Suprapubic skin (tissue), 4 donors: ENCODE measurements around the gene NFIC. TPM values are rescaled to one million over a fixed set of nuclear protein-coding genes. Genes with fewer than 3 reads are reported as not detected.
A peak's percentile ranks its signal among the peaks of the same experiment; 100 is the strongest.
"Not testable (repeated sequence)": the region's sequence is repeated elsewhere in the genome, so short reads cannot be mapped to it uniquely, and the experiment has no call there.

ENCODE experiments used
- DNase-seq, 2 donors: peaks; one replicate each; pipeline ENCODE4 v3.0.0-alpha.2; 2019; ENCODE audit warnings: low spot score in 2 of 2
- H3K27ac ChIP-seq: fragments of 200-600 bp; sonication (generic); one replicate; pipeline ENCODE4 v1.5.1; 2019
- H3K27me3 ChIP-seq: fragments of 200-600 bp; sonication (generic); one replicate; pipeline ENCODE4 v1.5.1; 2019
- H3K36me3 ChIP-seq: fragments of 200-600 bp; sonication (generic); one replicate; pipeline ENCODE4 v1.5.1; 2019
- H3K4me1 ChIP-seq: fragments of 200-600 bp; sonication (generic); one replicate; pipeline ENCODE4 v1.5.1; 2019
- H3K4me3 ChIP-seq: fragments of 200-600 bp; sonication (generic); one replicate; pipeline ENCODE4 v1.5.1; 2019; ENCODE audit warnings: mild to moderate bottlenecking
- H3K9me3 ChIP-seq: fragments of 200-600 bp; sonication (generic); one replicate; pipeline ENCODE4 v1.5.1; 2019
- CTCF ChIP-seq, 2 donors: fragments of 200-600 bp in 1 of 2; fragments of 450-650 bp in 1 of 2; sonication (generic) in 1 of 2; IDR thresholded peaks; one replicate each; pipeline ENCODE4 v1.5.1; 2016 to 2019; ENCODE audit warnings: antibody characterized with exemption in 2 of 2, mild to moderate bottlenecking in 1 of 2, moderate library complexity in 1 of 2
- EP300 ChIP-seq: sonication (generic); formaldehyde crosslinking; IDR thresholded peaks from one replicate; pipeline ENCODE4 v1.6.1; 2017; ENCODE audit warnings: antibody characterized with exemption
- POLR2A ChIP-seq, 2 donors: fragments of 450-650 bp; IDR thresholded peaks; one replicate each; pipeline ENCODE4 v1.6.1; 2017; ENCODE audit warnings: antibody characterized with exemption in 2 of 2, mild to moderate bottlenecking in 2 of 2, moderate library complexity in 2 of 2
- POLR2AphosphoS5 ChIP-seq, 3 donors: sonication (generic); formaldehyde crosslinking; IDR thresholded peaks; one replicate each; pipeline ENCODE4 v1.6.1; 2017; ENCODE audit warnings: antibody characterized with exemption in 3 of 3
- WGBS: methylation state at CpG from one replicate; pipeline ENCODE4 v1.1.5; 2018; 5-methylcytosine and 5-hydroxymethylcytosine counted together
- total RNA-seq, 4 donors: library from RNA; depleted of rRNA; stranded (reverse); fragments of >200 nt; gene quantifications; one replicate each; pipeline ENCODE4 v1.1.0, GENCODE V29; 2016

Gene NFIC
- total RNA-seq, 4 donors from 2014 or later = 135 to 234 (median 194) TPM

GRCh38 chr19:3396881-3397265 lies 30.5 kb downstream of the NFIC start:
- Histone ChIP-seq H3K27ac (peak overlapping the region; percentile 87), H3K9me3 (no peaks in the 10 kb centered on the region), H3K36me3 (peaks cover 19% of the 10 kb centered on the region), H3K4me3 (peak overlapping the region; percentile 34), H3K4me1 (peaks cover 47% of the 10 kb centered on the region), H3K27me3 (no peaks in the 10 kb centered on the region)
- 73% methylated on average over 6 of the region's 8 CpGs for WGBS
- DNase-seq = no peak
- TF ChIP-seq EP300 (no peak), CTCF (IDR thresholded peaks at IDR 0.05) (no peak), POLR2A (IDR thresholded peaks at IDR 0.05) (no peak), POLR2AphosphoS5 (IDR thresholded peaks at IDR 0.05) (no peak)

- Histone ChIP-seq H3K4me1 (peaks cover 50% of the 10 kb centered on the region), H3K9me3 (no peaks in the 10 kb centered on the region), H3K27me3 (no peaks in the 10 kb centered on the region), H3K36me3 (peaks cover 19% of the 10 kb centered on the region), H3K27ac (peak overlapping the region; percentile 87), H3K4me3 (peak overlapping the region; percentile 34)
- peak in 1 of 2 donors; percentile 80 for DNase-seq
- 30% methylated on average over 14 of the region's 17 CpGs for WGBS
- no peak for TF ChIP-seq EP300
- TF ChIP-seq POLR2AphosphoS5 (IDR thresholded peaks at IDR 0.05) = no peak
- TF ChIP-seq POLR2A (IDR thresholded peaks at IDR 0.05) = no peak
- no peak for TF ChIP-seq CTCF (IDR thresholded peaks at IDR 0.05)
Measured at GRCh38 chr19:3397266-3398022, 31.1 kb downstream of the NFIC start.

- no peaks in the 10 kb centered on the region for H3K27me3 ChIP-seq
- 44% methylated on average over 22 of the region's 31 CpGs for WGBS
- peaks cover 58% of the 10 kb centered on the region for H3K4me1 ChIP-seq
- peak; percentile 89 to 93 for DNase-seq
- H3K36me3 ChIP-seq = peaks cover 14% of the 10 kb centered on the region
- TF ChIP-seq POLR2AphosphoS5 (IDR thresholded peaks at IDR 0.05) (peak in 2 of 3 donors; percentile 27 to 83), EP300 (no peak)
- no peaks in the 10 kb centered on the region for H3K9me3 ChIP-seq
- H3K27ac ChIP-seq = peak overlapping the region; percentile 87
- H3K4me3 ChIP-seq = peak overlapping the region; percentile 34
Measured at GRCh38 chr19:3398114-3398899, 31.9 kb downstream of the NFIC start.

GRCh38 chr19:3398900-3399278 lies 32.5 kb downstream of the NFIC start:
- no peaks in the 10 kb centered on the region for H3K27me3 ChIP-seq
- no peak for DNase-seq
- no peaks in the 10 kb centered on the region for H3K9me3 ChIP-seq
- 33% methylated on average over 6 of the region's 10 CpGs for WGBS
- peaks cover 14% of the 10 kb centered on the region for H3K36me3 ChIP-seq
- TF ChIP-seq EP300 (no peak), CTCF (IDR thresholded peaks at IDR 0.05) (no peak), POLR2AphosphoS5 (IDR thresholded peaks at IDR 0.05) (no peak), POLR2A (IDR thresholded peaks at IDR 0.05) (no peak)
- H3K4me3 ChIP-seq = peak overlapping the region; percentile 34
- H3K4me1 ChIP-seq = peaks cover 63% of the 10 kb centered on the region
- peak overlapping the region; percentile 87 for H3K27ac ChIP-seq

GRCh38 chr19:3399311-3399710 lies 32.9 kb downstream of the NFIC start:
- Histone ChIP-seq H3K4me1 (peaks cover 68% of the 10 kb centered on the region), H3K36me3 (peaks cover 11% of the 10 kb centered on the region), H3K4me3 (peak overlapping the region; percentile 34), H3K27ac (peak overlapping the region; percentile 87)
- H3K27me3 ChIP-seq, H3K9me3 ChIP-seq, DNase-seq: not testable (repeated sequence)
- 54% methylated on average over 7 of the region's 7 CpGs for WGBS
